HG02943 (cell line): ENCODE data around the gene ARMC7.
A peak's percentile ranks its signal among the peaks of the same experiment; 100 is the strongest.

ENCODE experiments used
- ATAC-seq: cut with Tn5 transposase; IDR thresholded peaks from one replicate; pipeline ENCODE4 v1.9.1; 2021; ENCODE audit warnings: mild to moderate bottlenecking, low read depth, moderate library complexity; ENCODE audit not compliant: unreplicated experiment

ARMC7 gene

DNA sequence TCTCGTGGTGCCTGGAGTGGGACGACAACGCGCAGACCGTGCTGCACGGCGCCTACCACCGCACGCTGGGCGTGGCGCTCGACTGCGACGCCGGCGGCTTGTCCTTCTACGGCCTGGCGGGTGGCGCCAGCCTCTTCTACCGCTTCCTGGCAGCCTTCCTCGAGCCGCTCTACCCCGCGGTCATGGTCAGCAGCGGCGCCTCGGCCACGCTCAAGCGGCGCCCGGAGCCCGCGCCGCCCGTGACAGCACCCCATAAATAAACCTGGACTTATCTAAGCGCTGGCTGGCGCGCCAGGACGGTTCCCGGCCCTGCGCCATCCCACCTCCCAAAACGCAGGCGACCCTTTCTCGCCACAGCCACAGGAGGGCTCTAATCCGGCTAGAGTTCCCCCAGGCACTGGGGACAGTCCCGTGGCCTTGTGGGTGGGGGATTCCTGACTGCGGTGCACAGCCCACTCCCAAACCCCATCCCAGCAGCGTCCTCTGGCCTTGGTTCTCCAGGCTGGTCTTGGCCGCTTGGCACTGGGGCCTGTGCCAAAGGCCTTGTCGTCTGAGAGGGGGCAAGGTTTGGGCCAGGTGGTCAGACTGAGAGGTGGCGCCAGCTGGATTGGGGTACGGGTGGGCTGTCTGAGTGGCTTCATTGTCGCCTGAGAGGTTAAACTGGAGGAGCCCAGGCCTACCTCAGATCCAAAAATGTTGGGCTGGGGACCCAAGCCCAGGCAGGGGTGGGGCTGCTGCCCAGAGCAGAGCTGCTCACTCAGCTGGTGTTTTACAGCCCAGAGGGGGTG lies 32.1 kb upstream of the ARMC7 start:
- ATAC-seq = no peak

GRCh38 chr17:75078284-75079022 lies 31.3 kb upstream of the ARMC7 start:
- no peak for ATAC-seq

- ATAC-seq = no peak
These were observed 30.8 kb upstream of the ARMC7 start for GRCh38 chr17:75079023-75079373.

DNA sequence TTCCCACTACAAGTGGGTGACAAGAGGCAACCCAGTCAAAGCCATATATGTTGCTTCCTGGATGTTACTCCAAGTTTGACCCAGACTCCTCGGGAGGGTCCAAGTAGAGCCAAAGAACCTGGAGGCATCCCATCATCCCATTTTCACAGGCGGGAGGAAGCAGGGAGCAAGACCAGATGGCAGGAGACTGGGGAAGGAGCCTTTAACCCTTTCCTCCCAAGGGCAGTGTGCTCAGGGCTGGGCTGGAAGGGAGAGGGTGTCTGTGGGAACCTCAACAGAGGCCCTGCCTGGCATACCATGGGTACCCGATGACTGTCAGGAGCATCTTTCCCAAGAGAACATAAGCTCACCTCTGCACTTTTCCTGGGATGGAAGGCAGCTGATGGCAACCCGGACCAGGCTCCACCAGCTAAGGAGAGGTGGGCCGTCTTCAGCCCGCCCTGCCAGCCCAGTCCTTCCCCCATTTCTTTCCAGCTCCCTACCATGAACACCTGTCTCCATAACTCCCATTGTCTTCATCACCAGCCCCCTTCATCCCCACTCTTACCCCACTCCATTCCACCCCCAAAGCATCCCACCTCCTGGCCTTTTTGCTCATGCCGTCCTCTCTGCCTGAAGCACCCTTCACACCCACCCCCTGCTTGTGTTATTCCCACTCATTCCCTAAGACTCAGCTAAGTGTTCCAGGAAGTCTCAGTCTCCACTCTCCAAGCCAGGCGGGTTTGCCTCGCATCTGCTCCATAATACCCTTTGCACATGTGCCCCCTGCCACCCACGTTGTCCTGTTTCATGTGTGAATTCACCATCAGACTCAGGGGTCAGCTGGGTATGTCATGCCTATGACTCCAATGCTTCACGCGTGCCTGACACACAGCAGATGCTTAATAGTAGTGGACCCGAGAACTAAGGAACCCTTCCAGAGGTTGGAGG lies 27.9 kb upstream of the ARMC7 start:
- ATAC-seq = no peak

DNA sequence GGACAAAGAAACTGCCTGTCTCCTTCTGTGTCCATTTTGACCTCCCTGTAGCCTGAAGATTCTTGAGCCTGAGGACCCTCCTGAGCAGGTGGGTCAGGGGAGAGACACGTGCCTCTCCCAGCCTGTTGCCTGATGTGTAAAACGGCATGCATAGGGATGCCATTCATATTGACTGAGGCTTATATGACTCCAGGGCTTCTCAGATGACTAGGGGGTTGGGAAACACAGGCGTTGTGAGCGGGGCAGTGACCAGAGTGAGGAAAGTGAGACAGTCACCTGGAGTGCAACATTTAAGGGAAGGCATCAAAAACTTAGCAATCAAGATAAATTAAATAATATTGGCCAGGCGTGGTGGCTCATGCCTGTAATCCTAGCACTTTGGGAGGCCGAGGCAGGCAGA lies 27.1 kb upstream of the ARMC7 start:
- ATAC-seq = no peak

DNA sequence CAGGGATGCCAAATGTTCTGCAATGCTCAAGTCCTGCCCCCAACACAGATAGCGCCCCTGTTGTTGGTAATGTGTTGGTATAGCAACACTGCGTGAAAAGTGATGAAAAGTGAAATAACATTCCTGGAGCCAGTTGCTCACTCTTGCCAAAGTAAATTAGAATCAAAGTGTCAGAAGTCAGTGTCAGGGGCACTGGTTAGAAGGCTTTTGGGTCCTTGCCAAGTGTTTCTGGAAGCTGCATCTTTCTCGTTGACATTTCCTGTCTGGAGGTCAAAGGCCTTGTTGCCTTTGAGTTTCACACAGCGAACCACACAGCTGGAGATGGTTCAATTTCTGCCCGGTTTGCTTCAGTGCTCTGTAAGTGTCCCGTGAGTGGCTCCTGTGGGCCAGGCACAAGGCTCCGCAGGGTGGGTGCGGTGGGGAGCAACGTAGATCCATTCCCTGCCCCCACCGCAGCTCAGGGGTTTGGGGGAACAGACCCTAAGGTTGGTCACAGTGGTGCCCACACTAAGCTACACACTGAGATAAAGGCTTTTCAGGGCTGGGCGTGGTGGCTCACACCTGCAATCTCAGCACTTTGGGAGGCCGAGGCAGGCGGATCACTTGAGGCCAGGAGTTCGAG lies 25.6 kb upstream of the ARMC7 start:
- no peak for ATAC-seq

- ATAC-seq = no peak
These were observed 23.1 kb upstream of the ARMC7 start for GRCh38 chr17:75086496-75087181.

DNA sequence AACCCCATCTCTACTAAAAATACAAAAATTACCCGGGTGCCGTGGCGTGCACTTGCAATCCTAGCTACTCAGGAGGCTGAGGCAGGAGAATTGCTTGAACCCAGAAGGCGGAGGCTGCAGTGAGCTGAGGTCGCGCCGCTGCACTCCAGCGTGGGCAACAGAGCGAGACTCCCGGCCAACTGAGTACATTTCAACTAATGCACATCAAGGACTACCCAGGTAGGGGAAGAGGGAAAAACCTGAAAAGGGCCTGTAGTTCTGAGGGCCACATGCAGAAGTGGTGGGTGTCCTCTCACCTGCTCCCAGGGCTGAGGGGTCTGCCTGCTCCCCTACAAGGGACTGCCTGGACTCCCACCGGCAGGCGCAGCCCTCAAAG lies 22.6 kb upstream of the ARMC7 start:
- no peak for ATAC-seq

GRCh38 chr17:75087558-75088453 lies 22.0 kb upstream of the ARMC7 start, which contains the start of gene SLC16A5:
Gene SLC16A5 (plus strand): TSS chr17:75087954. CDS start chr17:75093637, 5,683 bp downstream.
- peak; percentile 53 for ATAC-seq

- ATAC-seq = no peak
These were observed 21.0 kb upstream of the ARMC7 start for GRCh38 chr17:75088465-75089417.

DNA sequence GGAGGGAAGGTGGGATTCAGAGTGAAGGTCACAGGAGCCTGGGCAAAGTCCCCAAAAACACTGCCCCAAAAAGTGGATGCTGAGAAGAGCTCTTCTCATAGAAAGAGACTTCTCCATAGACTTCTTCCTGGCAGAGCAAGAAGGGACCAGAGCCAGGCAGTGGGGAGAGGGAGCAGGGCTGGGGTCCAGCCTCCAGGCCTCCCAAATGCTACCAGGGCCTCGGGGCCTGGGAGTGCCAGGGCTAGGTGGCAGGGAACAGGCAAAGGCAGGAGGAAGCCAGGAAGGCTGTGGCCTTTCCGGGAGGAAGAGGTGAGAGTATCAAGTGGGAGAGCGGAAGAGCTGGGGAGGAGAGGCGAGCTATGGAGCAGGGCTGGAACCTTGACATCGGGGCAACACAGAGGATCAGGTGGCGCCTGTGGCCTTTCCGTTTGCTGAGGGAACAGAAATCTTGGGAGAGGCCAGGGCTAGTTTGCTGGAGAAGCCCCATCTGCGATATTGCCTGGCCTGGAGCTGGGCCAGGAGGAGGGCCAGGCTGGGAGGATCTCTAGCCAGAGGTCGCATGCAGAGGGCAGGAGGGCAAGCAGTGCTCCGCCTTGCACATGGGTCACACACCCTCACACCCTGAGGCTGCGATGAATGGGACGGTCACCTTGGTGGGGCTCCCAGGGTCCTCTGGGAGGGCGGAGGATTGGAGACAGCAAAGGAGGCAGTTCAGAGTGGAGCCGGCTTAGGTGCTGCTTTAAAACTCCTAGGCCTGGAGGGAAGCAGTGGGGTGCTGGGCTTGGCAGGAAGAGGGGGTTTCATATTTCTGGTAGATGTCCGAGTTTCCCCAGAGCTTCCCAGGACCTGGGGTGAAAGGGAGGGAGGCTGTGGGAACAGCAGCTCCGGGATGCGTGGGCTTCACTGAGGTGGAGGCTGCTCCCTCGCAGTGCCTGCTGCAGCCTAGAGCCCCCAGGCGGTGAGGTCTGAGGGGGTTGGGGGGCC lies 18.6 kb upstream of the ARMC7 start:
- no peak for ATAC-seq

- no peak for ATAC-seq
These were observed 17.9 kb upstream of the ARMC7 start for GRCh38 chr17:75091855-75092327.

GRCh38 chr17:75093548-75094158 lies 16.1 kb upstream of the ARMC7 start:
- no peak for ATAC-seq

GRCh38 chr17:75094871-75095399 lies 14.8 kb upstream of the ARMC7 start:
- ATAC-seq = no peak

- ATAC-seq = no peak
These were observed 13.6 kb upstream of the ARMC7 start for GRCh38 chr17:75096082-75096625.

DNA sequence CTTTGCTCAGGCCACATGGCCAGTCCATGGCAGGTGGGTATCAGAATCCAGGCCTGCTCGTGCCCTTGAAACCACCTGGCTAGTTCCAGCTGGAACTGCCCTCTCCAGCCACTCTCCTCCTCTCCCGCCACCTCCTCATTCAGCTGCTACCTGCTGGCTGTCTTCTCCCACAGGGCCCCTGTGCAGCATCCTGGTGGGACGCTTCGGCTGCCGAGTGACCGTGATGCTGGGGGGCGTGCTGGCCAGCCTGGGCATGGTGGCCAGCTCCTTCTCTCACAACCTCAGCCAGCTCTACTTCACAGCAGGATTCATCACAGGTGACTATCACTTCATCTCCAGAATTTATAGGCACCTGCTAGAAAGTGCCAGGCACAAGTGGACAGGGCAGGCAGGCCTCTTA lies 11.9 kb upstream of the ARMC7 start:
- ATAC-seq = no peak
